Neural cell (in vitro differentiated cells): ENCODE data around the gene PCDHGA8.

Source experiments
- EP300 ChIP-seq: fragments of 450-650 bp; conservative IDR thresholded peaks from 2 replicates; pipeline ENCODE4 v1.6.1; 2014; ENCODE audit warnings: antibody characterized with exemption, mild to moderate bottlenecking, moderate library complexity; ENCODE audit not compliant: poor library complexity, severe bottlenecking
- EZH2 ChIP-seq: fragments of 200-600, 300-800 bp; shearing (Covaris generic), sonication (generic); IDR thresholded peaks from 2 replicates; pipeline ENCODE4 v1.6.1; 2014; ENCODE audit warnings: antibody characterized with exemption, low read length, borderline replicate concordance, mild to moderate bottlenecking; ENCODE audit not compliant: insufficient read depth, poor library complexity, severe bottlenecking
- POLR2AphosphoS5 ChIP-seq: IDR thresholded peaks from 2 replicates; pipeline ENCODE4 v1.6.1; 2012
- SMC3 ChIP-seq: fragments of 450-650 bp; conservative IDR thresholded peaks from 2 replicates; pipeline ENCODE4 v1.6.1; 2014; ENCODE audit warnings: antibody characterized with exemption, mild to moderate bottlenecking, moderate library complexity; ENCODE audit not compliant: poor library complexity
- TF ChIP-seq, protein P1 (sequence below): fragments of 450-650 bp; IDR thresholded peaks from 2 replicates; pipeline ENCODE4 v1.5.1; 2014; ENCODE audit warnings: antibody characterized with exemption, mild to moderate bottlenecking, moderate library complexity; ENCODE audit not compliant: poor library complexity, severe bottlenecking

DNA sequence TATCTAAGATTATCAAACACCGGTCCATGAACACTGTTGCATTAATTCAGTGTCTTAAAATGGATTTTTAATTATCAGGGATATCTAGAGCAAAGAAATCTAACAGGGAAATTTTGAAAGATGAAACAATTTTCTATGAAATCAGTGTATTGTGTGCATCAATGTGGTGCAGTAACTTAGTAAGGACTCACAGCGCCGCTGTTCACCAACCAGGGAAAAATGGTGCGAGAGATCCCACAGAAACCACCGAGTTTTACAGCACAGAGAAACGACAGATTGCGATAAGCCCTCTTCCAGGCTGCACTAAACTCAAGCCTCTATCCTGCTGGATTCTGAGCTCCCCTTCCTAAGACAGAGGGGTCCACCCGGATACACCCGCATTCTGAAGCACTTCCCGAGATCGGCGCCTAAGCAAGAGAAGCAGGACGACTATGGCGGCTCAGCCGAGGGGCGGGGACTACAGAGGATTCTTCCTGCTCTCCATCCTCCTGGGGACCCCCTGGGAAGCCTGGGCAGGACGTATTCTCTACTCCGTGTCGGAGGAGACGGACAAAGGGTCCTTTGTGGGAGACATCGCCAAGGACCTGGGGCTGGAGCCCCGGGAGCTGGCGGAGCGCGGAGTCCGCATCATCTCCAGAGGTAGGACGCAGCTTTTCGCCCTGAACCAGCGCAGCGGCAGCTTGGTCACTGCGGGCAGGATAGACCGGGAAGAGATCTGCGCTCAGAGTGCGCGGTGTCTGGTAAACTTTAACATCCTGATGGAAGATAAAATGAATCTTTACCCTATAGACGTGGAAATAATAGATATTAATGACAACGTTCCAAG lies 9.8 kb upstream of the PCDHGA8 start, which contains the start of gene PCDHGA7:
- TF ChIP-seq, protein P1, sequence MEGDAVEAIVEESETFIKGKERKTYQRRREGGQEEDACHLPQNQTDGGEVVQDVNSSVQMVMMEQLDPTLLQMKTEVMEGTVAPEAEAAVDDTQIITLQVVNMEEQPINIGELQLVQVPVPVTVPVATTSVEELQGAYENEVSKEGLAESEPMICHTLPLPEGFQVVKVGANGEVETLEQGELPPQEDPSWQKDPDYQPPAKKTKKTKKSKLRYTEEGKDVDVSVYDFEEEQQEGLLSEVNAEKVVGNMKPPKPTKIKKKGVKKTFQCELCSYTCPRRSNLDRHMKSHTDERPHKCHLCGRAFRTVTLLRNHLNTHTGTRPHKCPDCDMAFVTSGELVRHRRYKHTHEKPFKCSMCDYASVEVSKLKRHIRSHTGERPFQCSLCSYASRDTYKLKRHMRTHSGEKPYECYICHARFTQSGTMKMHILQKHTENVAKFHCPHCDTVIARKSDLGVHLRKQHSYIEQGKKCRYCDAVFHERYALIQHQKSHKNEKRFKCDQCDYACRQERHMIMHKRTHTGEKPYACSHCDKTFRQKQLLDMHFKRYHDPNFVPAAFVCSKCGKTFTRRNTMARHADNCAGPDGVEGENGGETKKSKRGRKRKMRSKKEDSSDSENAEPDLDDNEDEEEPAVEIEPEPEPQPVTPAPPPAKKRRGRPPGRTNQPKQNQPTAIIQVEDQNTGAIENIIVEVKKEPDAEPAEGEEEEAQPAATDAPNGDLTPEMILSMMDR, result no peak
- TF ChIP-seq POLR2AphosphoS5 (no peak), EZH2 (no peak), EP300 (no peak), SMC3 (no peak)
